ENCODE measurements around the gene REST. TPM values are rescaled to one million over a fixed set of nuclear protein-coding genes. Genes with fewer than 3 reads are reported as not detected.

The REST gene
- total RNA-seq, 1 donor = 50.7 TPM

DNA sequence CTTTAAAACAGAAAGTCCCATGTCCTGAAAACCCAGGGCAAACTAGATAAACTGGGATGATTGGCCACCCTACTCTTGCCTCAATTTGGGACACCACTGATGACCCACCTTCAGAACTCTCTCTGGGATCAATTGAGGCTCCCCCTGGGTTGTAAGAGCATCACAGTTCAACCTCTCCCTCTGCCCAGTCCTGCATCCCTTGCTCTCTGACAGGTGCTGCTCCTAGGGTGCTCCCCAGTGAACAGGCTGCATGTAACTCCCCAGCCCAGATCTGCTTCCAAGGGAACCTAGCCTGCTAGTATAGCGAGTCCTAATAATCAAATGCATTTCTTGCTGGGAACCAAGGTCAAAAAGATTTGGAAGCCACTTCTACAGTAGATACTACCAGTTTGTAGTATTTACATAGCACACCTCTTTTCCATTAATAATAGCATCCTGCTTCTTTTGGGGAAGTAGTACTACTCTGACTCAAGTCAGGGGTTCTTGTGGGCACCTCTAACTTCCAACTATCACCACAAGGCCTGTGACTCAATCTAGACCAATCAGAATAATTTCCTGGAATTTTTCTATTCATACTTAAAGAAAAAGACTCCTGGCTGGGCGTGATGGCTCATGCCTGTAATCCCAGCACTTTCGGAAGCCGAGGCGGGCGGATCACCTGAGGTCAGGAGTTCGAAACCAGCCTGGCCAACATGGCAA lies 44.1 kb upstream of the REST start:
- H4K20me1 ChIP-seq (ENCODE audit: insufficient read depth, low read length) = no peaks in the 10 kb centered on the region
- no peak for DNase-seq (ENCODE audit: insufficient read length, low spot score, missing footprints)
- H3K27me3 ChIP-seq (ENCODE audit: insufficient read depth, low read length) = no peaks in the 10 kb centered on the region
- H3K4me1 ChIP-seq (ENCODE audit: insufficient read depth, low read length) = no peaks in the 10 kb centered on the region
- no peaks in the 10 kb centered on the region for H3K36me3 ChIP-seq (ENCODE audit: insufficient read depth, low read length)
- TF ChIP-seq, protein P1, sequence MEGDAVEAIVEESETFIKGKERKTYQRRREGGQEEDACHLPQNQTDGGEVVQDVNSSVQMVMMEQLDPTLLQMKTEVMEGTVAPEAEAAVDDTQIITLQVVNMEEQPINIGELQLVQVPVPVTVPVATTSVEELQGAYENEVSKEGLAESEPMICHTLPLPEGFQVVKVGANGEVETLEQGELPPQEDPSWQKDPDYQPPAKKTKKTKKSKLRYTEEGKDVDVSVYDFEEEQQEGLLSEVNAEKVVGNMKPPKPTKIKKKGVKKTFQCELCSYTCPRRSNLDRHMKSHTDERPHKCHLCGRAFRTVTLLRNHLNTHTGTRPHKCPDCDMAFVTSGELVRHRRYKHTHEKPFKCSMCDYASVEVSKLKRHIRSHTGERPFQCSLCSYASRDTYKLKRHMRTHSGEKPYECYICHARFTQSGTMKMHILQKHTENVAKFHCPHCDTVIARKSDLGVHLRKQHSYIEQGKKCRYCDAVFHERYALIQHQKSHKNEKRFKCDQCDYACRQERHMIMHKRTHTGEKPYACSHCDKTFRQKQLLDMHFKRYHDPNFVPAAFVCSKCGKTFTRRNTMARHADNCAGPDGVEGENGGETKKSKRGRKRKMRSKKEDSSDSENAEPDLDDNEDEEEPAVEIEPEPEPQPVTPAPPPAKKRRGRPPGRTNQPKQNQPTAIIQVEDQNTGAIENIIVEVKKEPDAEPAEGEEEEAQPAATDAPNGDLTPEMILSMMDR (IDR thresholded peaks at IDR 0.05; ENCODE audit: extremely low read depth, low read depth, low read length) = no peak
- no peak overlapping the region for H3K4me3 ChIP-seq (ENCODE audit: insufficient read depth, low read length)
- H2AFZ ChIP-seq (ENCODE audit: low read length) = no peak overlapping the region
- H3K27ac ChIP-seq (ENCODE audit: low read depth, low read length) = no peak overlapping the region
- no peak overlapping the region for H3K4me2 ChIP-seq (ENCODE audit: insufficient read depth, low read length)
- no peaks in the 10 kb centered on the region for H3K9me3 ChIP-seq (ENCODE audit: low read depth, low read length)
- no peaks in the 10 kb centered on the region for H3K79me2 ChIP-seq (ENCODE audit: insufficient read depth, low read length)

DNA sequence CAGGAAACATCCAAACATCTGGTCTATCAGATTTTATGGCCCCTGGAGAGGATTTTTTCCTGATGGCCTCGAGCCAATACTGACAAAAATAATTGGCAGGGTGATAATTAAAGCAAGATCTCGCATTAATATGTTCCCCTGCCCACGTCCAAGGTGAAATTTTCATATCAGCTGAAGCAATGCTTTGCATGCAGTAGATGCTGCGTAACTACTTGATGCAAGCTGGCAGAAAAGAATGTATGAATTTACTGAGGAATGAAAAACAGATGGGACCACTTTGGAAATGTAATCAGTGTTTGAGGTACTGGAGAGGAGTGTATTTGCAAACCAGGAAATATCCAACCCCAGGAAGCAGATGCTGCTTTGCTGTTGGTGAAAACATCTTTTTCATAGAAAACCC lies 36.8 kb upstream of the REST start:
- TF ChIP-seq, protein P1 (IDR thresholded peaks at IDR 0.05; ENCODE audit: extremely low read depth, low read depth, low read length) = no peak
- H2AFZ ChIP-seq (ENCODE audit: low read length) = no peak overlapping the region
- H3K79me2 ChIP-seq (ENCODE audit: insufficient read depth, low read length) = no peaks in the 10 kb centered on the region
- H3K27me3 ChIP-seq (ENCODE audit: insufficient read depth, low read length) = no peaks in the 10 kb centered on the region
- no peaks in the 10 kb centered on the region for H4K20me1 ChIP-seq (ENCODE audit: insufficient read depth, low read length)
- no peak for DNase-seq (ENCODE audit: insufficient read length, low spot score, missing footprints)
- H3K4me3 ChIP-seq (ENCODE audit: insufficient read depth, low read length) = no peak overlapping the region
- H3K36me3 ChIP-seq (ENCODE audit: insufficient read depth, low read length) = no peaks in the 10 kb centered on the region
- no peak overlapping the region for H3K4me2 ChIP-seq (ENCODE audit: insufficient read depth, low read length)
- H3K27ac ChIP-seq (ENCODE audit: low read depth, low read length) = no peak overlapping the region
- no peaks in the 10 kb centered on the region for H3K4me1 ChIP-seq (ENCODE audit: insufficient read depth, low read length)
- H3K9me3 ChIP-seq (ENCODE audit: low read depth, low read length) = no peaks in the 10 kb centered on the region

DNA sequence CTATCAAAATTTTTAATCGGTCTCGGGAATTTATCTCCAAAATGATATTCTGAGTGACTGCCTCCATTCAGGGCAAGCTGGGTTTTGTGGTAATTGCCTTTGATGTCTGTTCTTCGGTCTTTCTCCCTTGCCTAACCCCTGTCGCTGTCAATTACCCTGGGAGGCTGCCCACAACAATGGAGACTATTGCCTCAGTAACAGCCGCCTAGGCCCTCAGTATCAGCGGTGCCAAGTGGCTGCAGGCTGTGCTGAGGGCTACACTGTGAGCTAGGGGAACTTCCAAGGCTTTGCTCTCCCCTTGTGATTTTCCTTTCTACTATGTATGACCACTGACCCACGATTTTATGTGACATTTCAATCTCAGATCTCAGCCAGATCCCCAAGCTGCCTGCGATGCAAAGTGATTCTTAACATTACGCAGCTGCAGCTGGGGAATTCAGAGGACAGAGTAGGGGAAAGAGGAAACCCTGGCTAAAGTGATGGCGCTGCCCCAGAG lies 36.3 kb upstream of the REST start:
- Histone ChIP-seq H3K4me1 (ENCODE audit: insufficient read depth, low read length) (no peaks in the 10 kb centered on the region), H3K27ac (ENCODE audit: low read depth, low read length) (no peak overlapping the region), H4K20me1 (ENCODE audit: insufficient read depth, low read length) (no peaks in the 10 kb centered on the region), H3K9me3 (ENCODE audit: low read depth, low read length) (no peaks in the 10 kb centered on the region), H3K36me3 (ENCODE audit: insufficient read depth, low read length) (no peaks in the 10 kb centered on the region), H2AFZ (ENCODE audit: low read length) (peak overlapping the region; percentile 85), H3K27me3 (ENCODE audit: insufficient read depth, low read length) (no peaks in the 10 kb centered on the region), H3K79me2 (ENCODE audit: insufficient read depth, low read length) (no peaks in the 10 kb centered on the region), H3K4me2 (ENCODE audit: insufficient read depth, low read length) (peak overlapping the region; percentile 55), H3K4me3 (ENCODE audit: insufficient read depth, low read length) (peak overlapping the region; percentile 33)
- TF ChIP-seq, protein P1 (IDR thresholded peaks at IDR 0.05; ENCODE audit: extremely low read depth, low read depth, low read length) = no peak
- DNase-seq (ENCODE audit: insufficient read length, low spot score, missing footprints) = no peak

DNA sequence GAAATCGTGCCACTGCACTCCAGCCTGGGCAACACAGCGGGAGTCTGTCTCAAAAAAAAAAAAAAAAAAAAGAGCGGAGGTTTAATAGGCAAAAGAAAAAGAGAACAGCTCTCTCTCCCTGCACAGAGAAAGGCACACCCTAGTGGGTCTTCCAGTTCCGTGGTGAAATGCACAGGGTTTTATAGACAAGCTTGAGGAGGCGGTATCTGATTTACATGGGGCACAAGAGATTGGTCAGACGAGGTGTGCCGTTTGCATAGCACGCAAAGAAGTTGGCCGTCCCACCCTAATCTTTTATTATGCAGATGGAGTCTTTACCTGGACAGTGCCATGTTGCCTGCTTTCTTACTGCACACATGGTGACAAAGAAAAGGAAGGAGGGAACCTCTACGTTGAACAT lies 33.5 kb upstream of the REST start:
- TF ChIP-seq, protein P1 (IDR thresholded peaks at IDR 0.05; ENCODE audit: extremely low read depth, low read depth, low read length) = no peak
- H3K4me1 ChIP-seq (ENCODE audit: insufficient read depth, low read length) = no peaks in the 10 kb centered on the region
- H3K9me3 ChIP-seq (ENCODE audit: low read depth, low read length) = no peaks in the 10 kb centered on the region
- H3K79me2 ChIP-seq (ENCODE audit: insufficient read depth, low read length) = no peaks in the 10 kb centered on the region
- H3K36me3 ChIP-seq (ENCODE audit: insufficient read depth, low read length) = no peaks in the 10 kb centered on the region
- no peak overlapping the region for H2AFZ ChIP-seq (ENCODE audit: low read length)
- no peak overlapping the region for H3K27ac ChIP-seq (ENCODE audit: low read depth, low read length)
- no peak overlapping the region for H3K4me2 ChIP-seq (ENCODE audit: insufficient read depth, low read length)
- DNase-seq (ENCODE audit: insufficient read length, low spot score, missing footprints) = no peak
- no peak overlapping the region for H3K4me3 ChIP-seq (ENCODE audit: insufficient read depth, low read length)
- H4K20me1 ChIP-seq (ENCODE audit: insufficient read depth, low read length) = no peaks in the 10 kb centered on the region
- H3K27me3 ChIP-seq (ENCODE audit: insufficient read depth, low read length) = no peaks in the 10 kb centered on the region

Data from osteoblast (primary cell).